ENCODE measurements around the gene CEP20.

GRCh38 chr16:15856182-15856581 lies 32.2 kb downstream of the CEP20 start:
- TF ChIP-seq POLR2A (IDR thresholded peaks at IDR 0.05) (no peak), CTCF (IDR thresholded peaks at IDR 0.05) (no peak)
